IMR-90 (cell line): ENCODE results near the gene CKS1B.

Experiments used
- CTCF ChIP-seq: conservative IDR thresholded peaks from 2 replicates; pipeline ENCODE4 v1.5.1; 2012; ENCODE audit warnings: mild to moderate bottlenecking, low read depth, low read length, improper control_type of control experiment
- ELK1 ChIP-seq: fragments of 150-350 bp; IDR thresholded peaks from 2 replicates; pipeline ENCODE4 v1.6.1; 2016; ENCODE audit warnings: low read depth, mild to moderate bottlenecking, low read length, moderate library complexity, borderline replicate concordance
- MAFK ChIP-seq: IDR thresholded peaks from 2 replicates; pipeline ENCODE4 v1.6.1; 2012; ENCODE audit warnings: low read depth, low read length, improper control_type of control experiment
- RFX5 ChIP-seq: IDR thresholded peaks from 2 replicates; pipeline ENCODE4 v1.8.0; 2012; ENCODE audit warnings: low read depth, mild to moderate bottlenecking, low read length, moderate library complexity

DNA sequence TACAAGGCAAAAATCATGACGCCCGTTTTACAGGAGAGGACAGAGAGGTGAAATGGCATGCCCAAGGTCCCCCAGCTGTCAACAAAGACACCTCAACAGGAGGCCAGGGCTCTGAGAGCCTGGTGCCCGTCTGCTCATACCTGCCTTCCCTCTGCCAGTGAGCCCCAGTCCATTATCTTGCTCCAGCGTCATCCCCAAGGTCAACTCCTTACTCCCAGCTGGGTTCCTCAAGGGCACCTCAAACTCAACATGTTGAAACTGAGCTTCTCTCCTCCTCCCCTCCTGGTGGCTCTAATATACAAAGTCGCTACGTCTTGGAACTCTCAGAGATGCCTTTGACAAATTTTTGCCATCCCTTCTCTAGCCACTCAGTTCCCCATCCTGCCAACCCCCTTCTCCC, 21.8 kb upstream of the CKS1B start:
- TF ChIP-seq ELK1 (no peak), CTCF (no peak), MAFK (no peak), RFX5 (no peak)
